Measurements from ENCODE around the gene ADORA1.

The ADORA1 gene

DNA sequence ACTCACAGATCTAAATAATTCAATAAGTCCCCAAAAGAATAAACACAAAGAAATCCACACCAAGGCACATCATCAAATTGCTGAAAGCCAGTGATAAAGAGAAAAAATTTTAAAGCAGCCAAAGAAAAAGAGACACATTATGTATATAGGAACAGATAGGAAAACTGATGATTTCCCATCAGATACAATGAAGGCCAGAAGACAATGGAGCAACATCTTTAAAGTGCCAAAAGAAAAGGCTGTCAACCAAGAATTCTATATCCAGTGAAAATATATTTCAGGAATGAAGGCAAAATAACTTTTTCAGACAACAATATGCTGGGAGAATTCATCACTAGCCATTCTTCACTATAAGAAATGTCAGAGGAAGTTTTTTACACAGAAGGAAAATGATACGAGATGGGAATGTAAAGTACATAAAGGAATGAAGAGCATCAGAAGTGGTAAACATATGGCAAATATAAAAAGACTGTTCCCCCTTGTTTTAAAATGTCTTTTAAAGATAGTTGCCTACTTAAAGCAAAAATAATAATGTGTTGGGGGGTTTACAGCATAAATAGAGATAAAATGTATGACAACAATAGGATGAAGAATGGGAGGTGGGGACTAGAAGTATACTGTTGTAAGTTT, 32.4 kb upstream of the ADORA1 start:
- no peak for DNase-seq

DNA sequence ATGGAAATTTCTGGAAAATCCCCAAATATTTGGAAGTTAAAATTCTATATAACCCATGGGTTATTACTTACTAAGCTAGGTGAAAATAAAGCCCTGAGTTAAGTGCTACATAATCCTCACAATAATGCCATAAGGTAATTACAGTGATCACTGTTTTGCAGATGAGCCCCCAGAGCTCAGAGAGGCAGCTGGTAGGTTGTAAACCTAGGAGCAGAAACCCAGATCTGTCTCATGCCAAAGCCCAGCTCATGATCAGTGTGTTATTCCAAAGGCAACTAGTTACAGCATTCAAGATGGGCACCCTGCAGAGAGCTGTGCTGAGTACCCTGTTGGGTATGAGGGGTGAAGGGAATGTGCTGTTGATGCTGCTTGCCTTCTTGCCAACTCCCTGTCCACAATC, 31.0 kb upstream of the ADORA1 start:
- no peak for DNase-seq

DNA sequence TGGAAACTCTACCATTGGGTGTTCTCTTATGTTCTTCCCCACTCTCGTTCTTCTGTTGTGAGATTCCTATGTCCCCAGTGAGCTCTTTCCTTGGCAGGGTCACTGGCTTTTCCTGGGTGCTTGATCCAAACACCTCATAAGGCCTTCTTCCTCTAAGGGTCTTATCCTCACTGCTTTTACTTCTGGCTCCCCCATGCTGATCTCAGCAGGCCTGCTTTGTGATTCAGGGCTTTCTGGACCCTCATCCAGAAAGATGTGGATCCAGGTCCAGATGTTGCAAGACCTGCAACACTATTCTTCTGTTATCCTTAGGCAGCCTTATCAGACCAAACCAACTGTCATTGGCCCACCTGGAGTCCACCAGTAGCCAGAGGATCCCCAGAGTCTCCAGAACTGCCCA, 30.5 kb upstream of the ADORA1 start:
- no peak for DNase-seq

DNA sequence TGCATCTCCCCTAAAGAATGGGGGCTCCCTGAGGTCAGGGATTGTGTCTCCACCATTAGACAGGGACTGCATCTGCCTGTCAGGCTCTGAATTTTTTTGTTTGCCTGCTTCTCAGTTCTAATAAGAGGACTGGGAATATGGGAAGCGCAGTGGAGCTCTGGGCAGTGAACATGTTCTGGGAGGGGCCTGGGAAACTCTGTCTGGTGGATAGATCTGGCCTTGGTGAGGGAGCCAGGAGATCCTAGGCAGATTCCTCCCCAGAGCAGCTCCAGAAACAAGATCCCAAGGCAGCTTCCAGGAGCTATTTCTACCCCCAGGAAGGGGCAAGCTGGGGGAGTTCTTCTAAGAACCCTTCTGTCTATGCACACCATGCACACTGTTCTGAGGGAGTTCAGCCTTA, 29.1 kb upstream of the ADORA1 start:
- no peak for DNase-seq

DNA sequence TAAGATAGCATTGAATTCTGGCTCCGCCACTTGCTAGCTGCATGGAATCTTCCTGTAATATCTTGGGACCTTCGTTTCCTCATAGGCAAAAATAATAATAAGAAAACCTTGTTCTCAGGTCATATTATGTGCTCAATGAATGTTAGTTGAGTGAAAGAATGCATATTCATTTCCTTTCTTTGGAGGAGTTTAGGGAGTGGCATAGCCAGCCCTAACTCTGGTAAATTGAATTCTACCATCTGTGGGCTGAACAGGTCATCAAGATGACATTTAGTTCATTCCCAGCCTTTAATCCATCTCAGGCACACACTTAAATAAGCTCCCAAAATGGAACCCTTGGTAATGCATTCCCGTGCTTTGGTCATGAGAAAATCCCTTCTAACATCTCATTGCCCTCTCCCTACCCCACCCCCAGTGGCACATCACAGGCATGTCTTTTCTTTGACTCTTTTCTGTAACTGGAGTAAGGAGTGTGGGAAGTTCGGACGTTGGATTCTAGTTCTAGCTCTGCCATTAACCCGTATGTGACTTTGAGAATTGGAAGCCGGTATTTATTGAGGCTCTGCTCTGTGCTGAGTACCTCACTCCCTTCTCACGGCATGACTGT, 28.5 kb upstream of the ADORA1 start:
- DNase-seq = no peak

DNA sequence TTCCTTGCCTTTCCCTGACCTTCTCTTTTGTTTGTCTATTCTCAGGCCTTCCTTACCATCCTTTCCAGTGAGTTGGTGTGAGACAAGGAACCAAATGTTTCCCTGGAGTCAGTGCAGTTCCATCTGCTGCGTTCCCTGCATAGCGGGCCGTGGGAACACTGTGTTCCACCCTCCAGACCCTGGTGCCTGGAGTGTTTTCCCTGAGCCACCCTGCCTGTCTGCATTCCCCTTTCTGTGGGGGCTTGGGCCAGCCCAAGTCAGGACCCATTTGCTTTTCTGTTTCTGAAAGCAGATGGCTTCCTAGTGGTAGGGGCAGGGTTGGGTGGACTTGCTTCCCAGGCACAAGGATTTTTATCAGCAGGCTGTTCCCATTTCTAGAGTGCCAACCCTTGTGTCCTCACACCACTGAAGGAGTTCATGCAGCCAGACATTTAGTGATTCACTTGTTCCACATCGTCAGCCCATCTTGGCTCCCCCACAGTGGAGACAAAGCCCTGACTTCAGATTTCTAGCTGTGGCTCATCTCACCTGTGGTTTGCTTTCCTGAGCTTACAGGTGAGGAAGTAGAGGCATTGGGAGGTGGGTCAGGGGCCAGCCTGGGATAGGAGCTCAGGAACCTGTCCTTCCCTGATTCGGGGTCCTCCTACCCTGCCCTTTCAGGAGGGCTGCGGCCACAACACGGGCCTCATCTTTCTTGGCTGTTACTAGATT, 27.6 kb upstream of the ADORA1 start:
- DNase-seq = no peak

DNA sequence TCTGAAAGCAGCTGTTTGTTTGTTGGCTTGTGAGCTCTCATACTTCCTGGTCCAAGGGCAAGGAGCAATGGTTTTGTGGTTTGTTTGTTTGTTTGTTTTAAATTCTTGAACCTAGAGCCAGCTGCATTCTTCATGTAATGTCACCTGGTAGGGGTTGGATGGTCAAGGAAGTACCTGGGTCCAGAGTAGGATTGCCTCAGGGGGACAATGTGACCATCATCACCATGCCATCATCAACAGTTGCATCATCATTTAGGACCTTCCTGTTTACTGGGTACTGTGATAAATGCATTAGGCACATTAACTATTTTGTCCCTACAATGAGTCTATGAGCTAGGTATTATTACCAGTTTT, 27.0 kb upstream of the ADORA1 start:
- DNase-seq = no peak

DNA sequence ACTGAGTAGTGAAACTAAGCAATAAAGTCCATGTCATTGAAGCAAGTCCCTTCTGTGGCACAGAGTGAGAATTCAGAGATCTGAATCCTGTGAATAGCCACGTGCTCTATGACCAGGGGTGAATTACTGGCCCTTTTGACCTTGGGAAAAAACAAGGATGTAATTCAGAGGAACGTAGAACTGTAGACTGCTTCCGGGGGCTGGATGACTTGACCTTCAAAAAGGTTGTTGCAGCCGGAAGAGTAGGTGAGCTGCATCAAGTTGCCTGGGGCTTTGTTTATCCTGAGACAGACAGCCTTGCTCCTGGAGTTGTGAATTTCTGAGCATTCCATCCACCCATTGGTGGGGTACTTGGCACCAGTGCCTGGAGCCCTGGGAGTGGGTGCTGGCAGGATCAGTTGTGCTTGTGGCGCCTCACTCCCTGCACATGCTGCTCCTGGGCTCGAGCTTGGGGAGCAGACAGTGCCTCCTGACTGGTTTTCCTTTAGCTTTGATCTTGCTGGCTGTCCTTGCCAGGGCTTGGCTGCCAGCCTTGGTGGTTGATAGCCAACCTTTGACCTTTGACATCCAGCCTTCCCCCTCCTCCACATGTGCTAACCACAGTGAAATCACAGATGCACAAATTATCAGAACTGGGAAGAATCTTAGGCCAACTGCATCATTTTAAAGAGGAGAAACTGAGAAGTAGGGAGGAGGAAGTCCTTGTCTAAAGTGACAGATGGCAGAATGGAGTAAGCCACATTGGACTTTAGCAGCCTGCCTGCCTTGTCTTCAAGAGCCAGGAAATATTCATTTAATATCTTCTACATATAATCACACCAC, 25.5 kb upstream of the ADORA1 start:
- DNase-seq = no peak

DNA sequence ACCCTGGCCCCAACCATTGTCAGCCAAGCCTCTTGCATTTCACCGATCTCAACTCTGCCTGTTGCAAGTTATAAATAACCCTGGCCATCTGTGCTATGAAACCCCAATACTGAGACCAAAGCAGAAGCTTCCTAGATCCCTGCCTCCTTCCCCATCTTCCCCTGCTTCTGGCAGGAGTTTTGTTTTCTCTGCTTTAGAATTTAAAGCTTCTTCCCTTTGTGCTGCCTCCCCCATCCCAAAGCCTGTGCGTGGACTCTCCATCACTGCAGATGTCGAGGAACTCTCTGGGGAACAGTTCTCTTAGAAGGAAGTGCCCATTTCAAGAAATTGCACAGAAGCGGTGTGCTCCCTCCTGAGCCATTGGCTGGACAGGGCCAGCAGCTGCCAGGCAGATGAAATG, 24.3 kb upstream of the ADORA1 start:
- no peak for DNase-seq

DNA sequence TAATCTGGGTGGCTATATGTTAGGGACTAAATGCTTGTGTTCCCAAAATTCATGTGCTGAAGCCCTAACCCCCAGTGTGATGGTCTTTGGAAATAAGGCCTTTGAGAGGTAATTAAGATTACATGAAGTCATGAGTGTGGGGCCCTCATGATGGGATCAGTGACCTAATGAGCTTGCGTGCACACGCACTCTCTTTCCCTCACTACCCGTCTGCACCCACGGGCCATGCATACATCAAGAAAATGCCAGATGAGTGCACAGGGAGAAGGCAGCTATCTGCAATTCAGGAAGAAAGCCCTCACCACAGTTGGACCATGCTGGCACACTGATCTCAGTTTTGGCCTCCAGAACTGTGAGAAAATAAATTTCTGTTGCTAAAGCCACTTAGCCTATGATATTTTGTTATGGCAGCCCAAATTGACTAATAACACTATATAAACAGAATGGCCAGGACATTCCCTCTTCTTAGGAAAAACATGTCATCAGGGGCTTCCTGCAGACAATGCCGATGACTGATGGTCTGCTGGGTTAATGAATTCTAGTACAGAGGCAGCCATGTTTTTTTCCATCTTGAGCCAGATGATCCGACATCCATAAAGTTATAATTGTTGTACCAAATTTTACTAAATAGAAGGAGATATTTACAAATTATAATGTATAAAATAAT, 23.6 kb upstream of the ADORA1 start:
- no peak for DNase-seq

DNA sequence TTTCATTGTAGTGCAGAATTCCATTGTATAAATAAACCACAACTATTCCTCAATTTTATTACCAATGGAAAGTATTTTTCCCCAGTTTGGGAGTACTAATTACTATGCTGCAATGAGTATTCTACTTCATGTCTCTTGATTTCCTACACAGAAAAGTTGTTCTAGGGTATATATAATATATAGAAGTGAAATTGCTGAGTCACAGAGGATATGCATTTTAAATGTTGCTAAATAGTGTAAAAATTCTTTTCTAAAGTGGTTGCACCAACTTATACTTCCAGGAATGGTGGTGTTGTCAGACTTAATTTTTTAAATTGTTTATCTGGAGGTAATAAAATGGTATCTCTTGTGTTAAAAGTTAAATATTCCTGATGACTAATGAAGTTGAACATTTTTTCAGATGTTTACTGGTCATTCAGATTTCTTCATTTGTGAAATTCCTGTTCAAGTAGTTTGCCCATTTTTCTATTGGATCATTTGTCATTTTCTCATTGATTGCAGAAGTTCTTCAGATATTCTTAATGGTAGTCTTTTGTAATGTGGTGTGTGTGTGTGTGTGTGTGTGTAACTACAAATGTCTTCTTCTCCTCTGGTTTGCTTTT, 22.6 kb upstream of the ADORA1 start:
- DNase-seq = no peak

DNA sequence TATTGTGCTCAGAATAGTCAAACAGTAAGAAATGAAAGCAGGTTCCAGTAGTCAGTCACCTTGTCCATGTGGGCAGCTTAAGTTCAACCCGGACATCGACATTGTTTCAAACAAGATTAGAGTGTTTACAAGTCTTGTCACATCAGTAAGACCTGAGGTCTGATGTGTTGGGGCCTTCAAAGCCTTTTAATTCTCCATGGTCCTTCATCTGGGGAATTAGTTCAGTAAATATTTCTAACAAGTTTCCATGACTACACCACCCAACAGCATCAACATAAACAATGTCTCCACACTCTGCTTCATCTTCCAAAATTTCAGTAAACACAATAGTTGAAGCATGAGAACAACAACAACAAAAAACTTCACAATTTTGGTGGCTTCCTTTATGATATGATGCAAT, 15.1 kb upstream of the ADORA1 start:
- DNase-seq = no peak

DNA sequence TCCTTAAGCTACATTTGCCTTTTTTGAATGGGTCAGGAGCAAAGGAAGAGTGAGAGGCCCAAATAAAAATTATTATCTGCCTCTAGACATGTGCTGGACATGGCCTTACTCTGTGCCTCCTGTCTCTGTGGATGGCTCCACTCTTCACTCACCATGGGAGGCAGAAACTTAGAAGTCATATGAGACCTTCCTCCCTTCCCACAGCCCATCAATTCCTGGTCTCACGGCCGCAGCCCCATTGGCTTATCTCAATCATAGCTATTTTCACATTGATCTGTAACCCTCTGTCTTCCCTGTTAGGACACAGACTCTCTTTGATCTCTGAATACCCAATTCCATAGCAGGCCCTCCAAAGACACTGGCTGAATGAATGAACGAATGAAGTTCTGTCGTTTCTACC, 14.2 kb upstream of the ADORA1 start:
- DNase-seq = no peak

DNA sequence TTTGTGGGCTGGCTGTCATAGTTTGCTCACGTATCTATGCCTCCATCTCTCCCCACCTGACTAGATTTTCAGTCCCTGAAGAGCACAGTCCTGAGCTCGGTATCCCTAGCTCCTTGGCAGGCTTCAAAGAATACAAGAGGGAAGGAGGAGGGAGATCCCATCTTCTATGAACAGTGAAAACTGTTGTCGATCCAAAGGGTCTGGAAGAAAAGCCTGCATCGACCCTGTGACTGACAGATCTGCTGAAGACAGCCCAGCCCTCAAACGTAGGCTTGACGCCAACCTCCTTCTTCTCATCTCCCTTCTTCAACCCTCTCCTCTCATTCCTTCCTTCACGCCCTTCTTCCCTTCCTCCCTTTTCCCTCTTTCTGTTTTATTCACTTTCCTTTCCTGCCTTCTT, 13.3 kb upstream of the ADORA1 start:
- no peak for DNase-seq

DNA sequence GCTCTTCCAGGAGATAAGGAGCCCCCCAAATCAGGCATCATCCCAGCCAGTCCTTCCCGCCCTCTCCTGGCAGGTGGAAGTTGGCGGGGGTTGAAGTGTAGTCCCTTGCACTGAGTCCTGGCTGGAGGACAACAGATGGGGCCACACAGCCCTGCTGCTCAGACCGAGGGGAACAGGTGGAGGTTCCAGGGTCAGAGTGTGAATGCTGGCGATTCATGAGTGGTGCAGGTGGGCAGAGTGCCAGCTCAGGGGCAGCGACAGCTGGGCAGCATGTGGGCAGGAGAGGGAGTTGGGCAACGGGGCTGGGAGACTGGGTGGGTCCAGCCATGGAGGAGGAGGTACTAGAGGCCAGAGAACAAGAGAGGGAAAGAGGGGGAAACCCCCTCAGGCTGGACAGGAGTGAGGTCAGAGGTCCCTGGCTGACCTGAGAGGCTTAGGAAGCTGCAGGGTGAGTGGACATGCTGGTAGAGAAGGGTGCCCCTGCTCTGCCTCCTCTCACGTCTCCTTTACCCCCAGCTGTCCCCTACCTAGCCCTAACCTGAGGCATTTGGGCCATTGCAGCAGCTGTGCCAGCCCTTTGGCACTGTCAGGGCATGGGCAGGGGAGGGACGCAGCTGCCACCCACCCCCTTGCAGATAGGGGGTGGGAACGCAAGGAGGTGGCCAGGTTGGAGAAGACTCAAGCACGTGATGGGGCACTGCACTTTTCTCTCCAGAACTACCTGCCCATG, 11.3 kb upstream of the ADORA1 start:
- DNase-seq = no peak

DNA sequence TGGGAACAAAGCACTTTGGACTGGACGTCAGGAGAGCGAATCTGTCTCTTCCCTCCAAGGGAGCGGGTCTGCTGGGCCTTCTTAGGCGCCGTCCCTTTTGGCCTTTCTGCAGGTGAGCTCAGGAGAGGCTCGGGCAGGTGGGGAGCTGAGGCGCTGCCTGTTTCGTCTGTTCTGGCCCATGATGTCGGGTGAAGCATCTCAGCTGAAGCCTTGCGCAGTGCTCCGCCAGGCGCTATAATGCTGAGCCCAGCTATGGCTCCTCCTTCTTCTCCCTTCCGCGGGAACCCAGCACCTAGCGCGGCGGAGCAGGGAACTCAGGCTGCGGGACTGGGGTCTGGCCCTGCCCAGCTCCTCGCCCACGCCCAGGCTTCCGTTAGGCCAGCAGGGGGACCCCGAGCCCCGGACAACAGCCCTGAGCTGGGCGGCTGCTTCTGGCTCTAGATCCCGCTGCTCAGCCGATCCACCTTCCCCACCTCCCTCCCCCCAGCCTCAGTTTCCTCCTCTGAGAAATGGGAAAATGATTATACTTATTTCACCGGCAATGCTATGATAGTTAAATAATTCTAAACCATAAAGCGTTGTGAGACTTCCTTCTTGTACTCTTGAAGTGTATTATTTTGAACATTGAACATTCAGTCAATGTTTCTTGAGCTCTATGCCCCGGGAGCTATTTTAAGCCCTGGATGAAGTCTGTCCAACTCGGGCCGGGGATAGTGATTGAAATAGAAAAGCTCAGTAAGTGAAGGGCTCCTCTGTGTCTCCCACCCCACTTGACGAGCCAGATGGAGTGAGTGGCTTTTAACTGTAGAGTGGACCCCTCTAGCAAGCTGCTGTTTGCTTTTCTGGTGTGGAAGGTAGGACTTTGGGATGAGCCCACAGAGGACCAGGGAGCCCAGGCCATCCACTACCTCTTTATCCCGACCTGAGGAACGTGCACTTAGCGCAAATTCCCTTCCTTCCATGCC, 9.6 kb upstream of the ADORA1 start:
- DNase-seq = no peak

DNA sequence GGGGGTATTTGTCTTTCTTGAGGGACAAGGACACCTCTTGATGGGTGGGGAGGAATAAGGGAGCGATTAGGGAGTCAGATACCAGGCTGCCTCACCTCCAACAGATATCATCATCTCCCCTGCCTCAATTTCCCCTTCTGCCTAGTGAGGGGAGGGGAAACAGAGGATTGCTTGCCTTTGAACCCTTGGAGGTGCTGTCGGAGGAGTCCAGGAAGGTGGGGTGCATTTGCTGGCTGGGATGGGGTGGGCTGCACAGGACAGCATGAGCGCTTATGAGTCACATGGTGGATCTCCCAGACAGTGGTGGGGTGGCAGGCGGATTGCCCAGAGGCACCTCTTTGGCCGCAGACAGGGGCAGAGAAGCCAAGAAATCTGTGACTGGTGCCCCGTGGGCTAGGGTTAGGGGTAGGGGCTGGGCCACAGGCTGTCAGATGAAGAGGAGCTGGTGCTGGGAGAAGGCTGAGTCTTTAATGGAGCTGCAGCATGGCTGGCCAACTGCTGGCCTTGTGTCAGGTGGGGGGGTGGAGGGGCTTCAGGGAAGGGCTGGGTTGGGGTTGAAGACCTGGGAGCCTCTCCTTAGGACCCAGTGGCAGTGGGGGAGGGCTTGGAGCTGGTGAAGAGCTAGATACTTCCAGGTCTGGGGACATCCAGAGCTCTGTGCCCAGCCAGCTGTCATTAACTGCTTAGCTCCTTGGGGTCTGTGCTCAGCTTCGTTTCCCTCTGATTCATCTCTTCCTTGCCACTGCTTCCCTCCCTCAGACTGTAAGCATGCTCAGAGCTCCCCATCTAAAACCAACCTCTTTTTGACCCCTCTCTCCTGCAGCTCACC, 7.0 kb upstream of the ADORA1 start:
- DNase-seq = no peak

DNA sequence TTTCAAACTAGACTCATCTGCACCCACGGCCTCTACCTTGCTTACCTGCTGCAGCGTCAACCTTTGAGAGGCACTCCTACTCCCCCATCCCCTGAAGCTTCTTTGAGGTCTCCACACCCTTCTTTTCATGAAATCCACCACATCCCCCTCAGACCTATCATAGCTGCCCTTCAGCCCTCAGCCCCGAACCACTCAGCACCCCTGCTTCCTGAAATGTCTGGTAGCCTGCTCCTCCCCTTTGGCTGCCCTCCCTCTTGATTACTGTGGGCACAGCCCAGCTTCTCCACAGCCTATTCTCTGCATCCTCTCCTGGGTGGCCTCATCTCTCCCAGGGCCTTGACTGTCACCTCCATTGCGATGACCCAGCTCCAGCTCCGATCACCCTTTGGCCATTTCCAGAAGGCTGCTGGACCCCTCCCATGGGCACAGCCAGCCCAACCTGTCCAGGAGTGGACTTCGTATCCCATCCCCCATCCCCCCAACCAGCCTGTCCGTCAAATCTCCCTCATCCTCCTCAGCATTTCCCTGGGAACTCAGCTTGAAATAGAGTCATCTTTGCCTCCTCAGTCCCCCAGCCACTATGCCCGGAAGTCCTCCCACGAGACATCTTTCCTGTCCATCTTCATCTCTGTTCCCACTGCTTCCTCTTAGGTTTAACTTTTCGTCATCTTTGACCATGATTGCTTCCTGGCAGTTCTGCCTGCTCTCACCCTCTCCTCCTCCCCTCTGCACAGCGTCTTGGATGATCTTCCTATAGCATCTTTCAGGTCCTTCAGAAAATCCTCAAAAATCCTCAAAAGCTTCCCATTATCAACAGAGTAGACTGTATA, 6.1 kb upstream of the ADORA1 start:
- DNase-seq = no peak

DNA sequence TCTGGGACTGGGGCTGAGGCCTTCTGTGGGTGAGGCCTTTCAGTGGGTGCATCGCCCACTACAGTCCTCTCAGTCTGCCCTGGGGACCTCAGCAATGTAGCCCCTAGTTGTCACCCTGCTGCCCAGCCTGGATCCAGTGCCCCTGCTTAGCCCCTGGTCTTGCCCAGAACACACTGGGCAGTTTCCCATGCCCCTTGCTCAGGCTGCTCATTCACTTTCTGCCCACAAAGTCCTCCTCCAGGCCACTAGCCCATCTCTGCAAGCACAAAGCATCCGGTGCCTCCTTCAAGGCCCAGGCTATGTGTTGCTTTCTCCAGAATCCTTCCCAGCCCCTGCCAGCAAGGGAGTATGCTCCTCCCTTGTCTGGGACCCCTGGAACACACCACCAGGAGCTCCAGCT, 5.4 kb upstream of the ADORA1 start:
- DNase-seq = no peak

Data from activated CD4-positive, alpha-beta T cell treated with anti-CD3 and anti-CD28 coated beads for 4 hours (primary cell).